Activated CD8-positive, alpha-beta memory T cell treated with anti-CD3 and anti-CD28 coated beads for 24 hours (primary cell): ENCODE results near the gene CDCP1.

Experiments used
- DNase-seq: peaks from one replicate; pipeline ENCODE4 v3.0.0-alpha.2; 2020

Gene CDCP1

GRCh38 chr3:45105855-45106671, 40.1 kb downstream of the CDCP1 start:
- peak; percentile 79 for DNase-seq

- no peak for DNase-seq
Observed at GRCh38 chr3:45104715-45105711, 41.2 kb downstream of the CDCP1 start.

DNA sequence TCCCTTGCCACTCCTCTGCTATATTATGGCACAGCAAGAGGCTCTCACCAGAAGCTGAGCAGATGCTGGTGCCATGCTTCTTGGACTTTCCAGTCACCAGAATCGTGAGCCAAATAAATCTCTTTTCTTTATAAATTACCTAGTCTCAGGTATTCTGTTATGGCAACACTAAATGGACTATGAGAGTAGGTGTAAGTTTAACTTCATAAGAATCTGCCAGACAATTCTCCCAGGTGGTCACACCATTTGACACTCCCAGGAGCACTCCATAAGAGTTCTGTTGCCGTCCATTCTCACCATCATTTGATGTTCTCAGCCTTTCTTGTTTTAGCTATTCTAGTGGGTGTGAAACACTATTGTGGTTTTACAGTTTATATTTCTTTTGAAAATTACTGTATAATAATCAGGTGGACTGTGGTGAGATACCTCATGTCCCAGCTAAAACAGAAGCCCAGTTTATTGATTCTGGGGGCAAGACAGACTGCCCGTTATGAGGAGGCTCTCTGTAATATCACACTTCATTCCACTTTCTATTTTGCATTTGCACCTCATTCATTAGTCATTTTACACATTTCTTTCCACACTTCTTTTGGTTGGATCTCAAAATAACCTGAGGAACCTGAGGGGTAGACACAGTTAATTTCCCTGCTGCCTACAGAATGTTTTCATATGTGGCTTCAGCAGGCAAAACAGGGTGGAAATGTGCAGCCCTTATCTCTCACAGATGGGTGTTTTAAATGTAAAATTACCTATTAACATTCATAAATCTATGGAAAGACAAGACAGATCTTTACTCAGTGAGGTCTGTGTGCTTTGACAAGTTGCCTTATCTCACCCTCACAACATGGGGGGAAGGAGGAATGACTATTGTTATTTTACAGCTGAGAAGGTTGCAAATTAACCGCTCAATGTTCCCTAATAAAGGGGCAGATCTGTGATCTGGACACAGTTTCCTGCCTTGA, 42.1 kb downstream of the CDCP1 start:
- DNase-seq = no peak

DNA sequence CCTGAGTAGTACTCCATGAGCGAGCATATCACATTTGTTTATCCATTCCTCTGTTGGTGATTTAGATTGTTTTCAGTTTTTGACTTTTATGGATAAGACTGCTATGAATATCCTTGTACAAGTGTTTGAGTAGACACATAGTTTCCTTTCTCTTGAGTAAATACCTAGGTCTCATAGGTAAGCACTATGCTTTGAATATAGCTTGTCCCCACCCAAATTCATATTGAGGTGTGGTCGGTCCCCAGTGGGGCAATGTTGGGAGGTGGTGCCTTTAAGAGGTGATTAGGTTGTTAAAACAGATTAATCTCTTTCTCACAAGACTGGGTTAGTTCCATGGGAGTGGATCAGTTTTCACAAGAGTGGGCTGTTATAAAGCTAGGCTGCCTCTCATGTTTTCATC, 42.8 kb downstream of the CDCP1 start:
- no peak for DNase-seq

DNA sequence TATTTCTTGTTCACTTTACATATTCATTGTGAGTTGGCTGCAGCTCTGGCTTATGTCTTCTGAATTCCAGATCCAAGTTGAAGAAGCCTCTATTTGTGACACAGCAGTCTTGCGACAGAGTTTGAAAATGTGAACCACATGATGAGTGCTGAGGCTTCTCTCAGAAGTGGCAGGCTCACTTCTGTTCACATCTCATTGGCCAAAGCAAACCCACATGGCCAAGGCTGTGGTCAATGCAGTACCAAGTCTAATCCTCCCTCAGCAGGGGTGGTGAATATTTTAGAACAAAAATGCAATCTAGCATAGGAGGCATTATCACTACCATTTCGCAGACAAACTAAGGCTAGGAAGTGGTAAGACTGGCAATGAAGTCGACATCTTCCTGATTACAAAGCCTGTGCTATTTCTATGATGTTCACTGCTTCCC, 45.2 kb downstream of the CDCP1 start:
- DNase-seq = no peak

- no peak for DNase-seq
Observed at GRCh38 chr3:45098310-45098709, 47.9 kb downstream of the CDCP1 start.

- no peak for DNase-seq
Observed at GRCh38 chr3:45097296-45097883, 48.8 kb downstream of the CDCP1 start.

DNA sequence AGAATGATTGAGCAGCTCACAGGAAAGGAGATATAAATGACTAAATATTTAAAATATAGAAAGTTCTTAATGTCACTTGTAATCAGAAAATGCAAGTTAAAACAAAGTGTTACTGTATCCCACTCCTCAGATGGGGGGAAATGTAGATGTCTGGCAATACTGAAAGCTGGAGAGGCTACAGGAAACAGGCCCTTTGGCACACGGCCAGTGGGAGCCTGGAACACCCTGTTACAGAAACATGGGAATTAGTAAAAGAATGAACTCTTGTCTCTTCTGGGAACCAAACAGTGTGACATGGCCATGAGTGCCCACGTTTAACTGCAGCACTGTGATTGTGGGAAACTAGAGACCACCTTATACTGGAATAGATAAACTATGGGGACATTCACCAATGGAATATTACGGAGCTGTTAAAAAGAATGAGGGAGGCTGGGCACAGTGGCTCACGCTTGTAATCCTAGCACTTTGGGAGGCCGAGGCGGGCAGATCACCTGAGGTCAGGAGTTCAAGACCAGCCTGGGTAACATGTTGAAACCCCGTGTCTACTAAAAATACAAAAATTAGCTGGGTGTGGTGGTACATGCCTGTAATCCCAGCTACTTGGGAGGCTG, 50.2 kb downstream of the CDCP1 start:
- no peak for DNase-seq

- DNase-seq = no peak
Observed at GRCh38 chr3:45093176-45093575, 53.0 kb downstream of the CDCP1 start.

DNA sequence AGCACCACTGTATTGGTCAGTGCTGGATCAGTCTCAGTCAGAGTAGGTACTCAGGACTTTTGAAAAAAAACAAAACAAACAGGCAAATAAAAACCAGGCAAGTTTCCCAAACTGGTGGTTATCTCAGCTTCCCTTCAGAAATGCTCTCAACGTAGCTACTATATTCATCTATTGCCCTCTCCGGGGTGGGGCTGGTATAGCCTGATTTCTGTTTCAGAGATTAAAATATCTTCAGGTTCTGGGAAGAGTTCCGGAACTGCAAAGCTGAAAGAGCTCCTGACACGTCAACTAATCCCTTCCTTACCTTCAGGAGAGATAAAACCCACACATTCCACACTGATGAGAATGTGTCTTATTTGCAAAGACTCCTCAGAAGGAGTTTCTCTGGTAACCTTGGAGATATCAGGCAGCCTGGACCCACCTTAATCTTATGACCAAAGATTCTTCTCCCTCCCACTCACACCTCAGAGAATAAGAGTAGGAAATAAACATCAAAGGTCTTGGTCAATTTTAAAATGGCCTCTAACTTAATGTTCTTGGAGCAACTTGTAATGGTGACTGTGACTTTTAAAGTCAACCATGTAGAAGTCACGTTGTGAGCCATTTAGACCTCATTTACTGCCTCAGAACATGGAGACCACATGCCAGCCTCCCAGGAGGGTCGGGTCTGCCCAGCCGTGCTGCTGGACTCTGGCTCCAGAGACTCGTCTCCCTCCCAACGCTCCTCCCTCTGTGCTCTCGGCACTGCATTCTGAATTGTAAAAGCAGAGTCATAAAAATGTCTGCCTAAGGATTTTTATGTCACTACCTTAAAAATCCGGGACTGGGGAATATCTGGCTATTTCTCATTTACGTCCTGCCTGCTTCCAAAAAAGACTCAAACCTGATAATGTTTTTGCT, 53.8 kb downstream of the CDCP1 start:
- DNase-seq = no peak

DNA sequence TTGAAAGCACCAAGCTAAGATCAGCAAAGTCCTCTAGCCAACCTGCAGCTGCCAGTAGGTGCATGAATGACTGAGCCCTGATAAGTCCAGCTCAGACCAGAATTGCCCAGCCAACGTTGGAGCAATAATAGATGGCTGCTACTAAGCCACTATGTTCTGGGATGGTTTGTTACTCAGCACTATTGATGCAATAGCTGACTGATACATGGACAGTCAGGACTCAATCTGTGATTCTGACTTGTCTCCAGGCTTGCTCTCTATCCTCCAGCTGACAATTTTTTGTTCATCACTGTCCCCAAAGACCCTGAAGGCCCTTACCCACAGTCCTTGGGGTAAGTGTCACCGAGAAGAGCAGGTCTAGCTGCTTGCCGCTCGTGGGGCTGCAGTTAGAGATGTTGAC, 55.3 kb downstream of the CDCP1 start:
- DNase-seq = no peak

DNA sequence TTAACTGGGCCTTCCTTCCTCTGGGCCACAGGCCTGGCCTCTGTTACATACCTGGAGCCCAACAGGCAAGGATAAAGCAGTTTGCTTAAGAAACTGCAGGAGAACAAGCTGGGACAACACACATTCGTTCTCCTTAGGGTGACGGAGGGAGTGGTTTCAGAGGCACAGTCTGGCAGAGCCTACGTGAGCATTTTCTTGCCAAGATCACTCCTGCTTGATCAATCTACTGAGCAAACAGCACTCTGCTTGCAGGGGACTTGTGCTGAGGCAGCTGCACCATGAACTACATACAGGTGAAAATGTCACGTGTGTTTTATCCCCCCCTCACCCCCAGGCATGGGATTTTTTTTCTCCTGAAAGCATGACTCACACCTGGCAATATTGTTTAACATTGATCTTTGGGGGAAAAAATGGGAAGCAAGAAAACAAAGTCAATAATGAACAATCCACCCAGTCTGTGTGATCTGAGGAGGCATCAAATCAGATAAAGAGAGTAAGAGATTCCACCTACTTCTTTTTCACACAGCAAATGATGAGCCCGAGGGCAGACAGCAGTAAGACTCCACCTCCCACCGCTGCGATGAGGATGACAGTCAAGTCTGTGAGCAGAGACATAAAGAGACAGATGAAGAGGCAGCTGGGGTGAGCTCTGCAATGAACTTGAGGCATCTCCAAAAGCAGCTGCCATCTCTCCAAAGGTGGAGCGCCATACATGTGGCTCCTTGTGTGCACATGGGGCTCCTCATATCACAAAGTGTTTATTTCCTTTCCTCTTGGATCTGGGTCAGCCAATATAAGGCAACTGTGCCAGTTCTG, 57.4 kb downstream of the CDCP1 start:
- DNase-seq = no peak

- no peak for DNase-seq
Observed at GRCh38 chr3:45087155-45087554, 59.0 kb downstream of the CDCP1 start.

GRCh38 chr3:45084820-45085816, 61.1 kb downstream of the CDCP1 start:
- no peak for DNase-seq

GRCh38 chr3:45084361-45084760, 61.8 kb downstream of the CDCP1 start:
- no peak for DNase-seq

DNA sequence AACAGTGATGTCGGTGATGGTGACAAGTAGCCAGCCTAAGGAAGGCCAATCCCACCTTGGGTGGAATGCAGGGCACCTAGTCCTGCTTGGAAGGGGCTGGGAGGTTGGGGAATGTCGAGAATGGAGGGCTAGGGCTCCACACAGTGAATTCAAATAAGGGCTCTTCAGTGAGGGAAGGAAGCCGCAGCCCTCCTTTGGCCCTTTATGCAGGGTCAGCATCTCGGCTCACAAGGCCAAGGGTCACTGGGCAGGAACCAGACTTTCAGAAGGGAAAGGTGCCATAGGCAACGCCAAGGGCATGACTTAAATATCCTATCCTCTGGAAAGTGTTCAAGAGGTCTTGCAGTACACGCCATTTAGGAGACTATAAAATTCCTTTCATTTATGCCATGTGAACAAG, 63.2 kb downstream of the CDCP1 start:
- no peak for DNase-seq

DNA sequence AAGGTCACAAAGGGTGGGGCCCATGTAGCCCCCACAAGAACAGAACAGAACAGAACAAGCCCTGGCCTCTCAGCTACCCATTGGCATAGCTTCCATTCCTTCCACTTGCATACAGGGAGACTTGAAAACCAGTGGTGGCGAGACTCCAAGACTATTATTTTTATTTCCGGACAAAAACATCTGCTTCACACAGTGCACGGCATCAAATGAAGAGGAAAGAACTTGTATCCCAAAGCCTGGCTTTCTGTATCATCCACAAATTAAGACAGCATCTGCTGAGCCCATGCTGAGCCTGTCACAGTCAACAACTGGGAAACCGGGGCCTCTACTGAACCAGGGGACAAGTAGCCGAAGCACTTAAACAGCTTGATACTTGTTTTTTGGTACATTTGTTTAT, 64.0 kb downstream of the CDCP1 start:
- DNase-seq = no peak

DNA sequence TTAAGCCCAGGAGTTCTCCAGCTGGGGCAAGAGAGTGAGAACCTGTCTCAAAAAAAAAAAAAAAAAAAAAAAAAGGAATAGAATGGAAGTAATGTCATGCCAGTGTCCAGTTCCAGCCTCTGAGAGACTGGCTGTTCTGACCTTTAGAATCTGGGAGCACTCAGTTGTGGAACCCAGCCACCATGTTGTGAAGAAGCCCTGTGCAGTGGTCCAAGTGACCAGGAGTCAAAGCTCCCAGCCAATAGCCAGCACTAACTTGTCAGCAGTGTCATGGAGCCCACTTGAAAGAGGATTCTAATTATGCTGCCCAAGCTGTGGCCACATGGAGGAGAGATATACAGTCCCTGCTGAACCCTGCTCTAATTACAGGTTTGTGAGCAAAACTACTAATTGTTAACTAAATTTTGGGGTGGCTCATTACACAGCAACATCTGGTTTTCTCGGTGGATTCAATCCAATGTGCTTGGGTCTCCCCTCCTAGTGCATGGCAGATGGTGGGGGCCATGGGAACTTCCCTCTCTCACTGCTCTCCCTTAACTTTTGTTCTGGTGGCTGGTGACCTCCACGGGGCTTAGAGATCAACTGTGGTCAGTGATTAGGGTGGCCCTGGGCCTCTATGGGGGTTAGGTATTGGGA, 64.6 kb downstream of the CDCP1 start:
- DNase-seq = no peak
